Activated T-cell treated with anti-CD3 and anti-CD28 coated beads, Interleukin-2, amount 50 U/mL, for 4 hours (primary cell): ENCODE data around the gene DNASE1L3. TPM values are rescaled to one million over a fixed set of nuclear protein-coding genes. Genes with fewer than 3 reads are reported as not detected.
A peak's percentile ranks its signal among the peaks of the same experiment; 100 is the strongest.

ENCODE experiments used
- ATAC-seq, 2 donors: fragments of 200-7000 bp; cut with Tn5 transposase; one replicate each; pipeline ENCODE4 v1.10.0; 2021
- DNase-seq: peaks from one replicate; pipeline ENCODE4 v3.0.0-alpha.2; 2020
- H3K27me3 Mint-ChIP-seq: one replicate; pipeline ENCODE4 v1.8.0; 2021; ENCODE audit warnings: low read depth, mixed read lengths
- H3K36me3 Mint-ChIP-seq: one replicate; pipeline ENCODE4 v1.8.0; 2022; ENCODE audit warnings: mixed read lengths; ENCODE audit not compliant: insufficient read depth
- H3K4me1 Mint-ChIP-seq: one replicate; pipeline ENCODE4 v1.8.0; 2021; ENCODE audit warnings: low read depth, mixed read lengths
- H3K4me3 Mint-ChIP-seq: one replicate; pipeline ENCODE4 v1.8.0; 2021; ENCODE audit warnings: mild to moderate bottlenecking, moderate library complexity, mixed read lengths
- H3K9me3 Mint-ChIP-seq: one replicate; pipeline ENCODE4 v1.8.0; 2021; ENCODE audit warnings: mixed read lengths
- total RNA-seq, 3 donors: library from RNA; stranded (reverse); gene quantifications; one replicate each; pipeline ENCODE4 v1.2.1, GENCODE V29; 2021

DNASE1L3 gene
- total RNA-seq, 3 donors from 2014 or later, result not detected

- ATAC-seq, result no peak
- DNase-seq, result no peak
- Mint-ChIP-seq H3K36me3 (no peaks in the 10 kb centered on the region), H3K9me3 (no peaks in the 10 kb centered on the region), H3K4me3 (no peak overlapping the region), H3K27me3 (no peaks in the 10 kb centered on the region), H3K4me1 (peaks cover 1% of the 10 kb centered on the region)
Measured at GRCh38 chr3:58183891-58184290, 26.9 kb downstream of the DNASE1L3 start.

GRCh38 chr3:58183221-58183620 is 27.6 kb downstream of the DNASE1L3 start:
- Mint-ChIP-seq H3K9me3 (no peaks in the 10 kb centered on the region), H3K27me3 (no peaks in the 10 kb centered on the region), H3K4me3 (no peak overlapping the region), H3K4me1 (peaks cover 8% of the 10 kb centered on the region), H3K36me3 (no peaks in the 10 kb centered on the region)
- ATAC-seq, result no peak
- DNase-seq, result no peak

- Mint-ChIP-seq H3K9me3 (no peaks in the 10 kb centered on the region), H3K4me3 (no peak overlapping the region), H3K4me1 (peaks cover 11% of the 10 kb centered on the region), H3K36me3 (no peaks in the 10 kb centered on the region), H3K27me3 (no peaks in the 10 kb centered on the region)
- DNase-seq (no peak), ATAC-seq (no peak)
Measured at GRCh38 chr3:58180940-58181587, 29.7 kb downstream of the DNASE1L3 start.

- no peak for DNase-seq
- Mint-ChIP-seq H3K9me3 (no peaks in the 10 kb centered on the region), H3K4me1 (peaks cover 11% of the 10 kb centered on the region), H3K4me3 (no peak overlapping the region), H3K36me3 (no peaks in the 10 kb centered on the region), H3K27me3 (no peaks in the 10 kb centered on the region)
- no peak for ATAC-seq
Measured at GRCh38 chr3:58180099-58180880, 30.5 kb downstream of the DNASE1L3 start.

GRCh38 chr3:58179235-58180098 is 31.3 kb downstream of the DNASE1L3 start:
- Mint-ChIP-seq H3K4me3 (no peak overlapping the region), H3K9me3 (no peaks in the 10 kb centered on the region), H3K4me1 (peaks cover 11% of the 10 kb centered on the region), H3K27me3 (no peaks in the 10 kb centered on the region), H3K36me3 (no peaks in the 10 kb centered on the region)
- no peak for ATAC-seq
- DNase-seq, result no peak

GRCh38 chr3:58178528-58179234 is 32.1 kb downstream of the DNASE1L3 start:
- no peaks in the 10 kb centered on the region for H3K36me3 Mint-ChIP-seq
- H3K27me3 Mint-ChIP-seq, result no peaks in the 10 kb centered on the region
- peak overlapping the region; percentile 69 for H3K4me3 Mint-ChIP-seq
- no peaks in the 10 kb centered on the region for H3K9me3 Mint-ChIP-seq
- peaks cover 11% of the 10 kb centered on the region for H3K4me1 Mint-ChIP-seq
- DNase-seq (no peak), ATAC-seq (no peak)

GRCh38 chr3:58177747-58178527 is 32.8 kb downstream of the DNASE1L3 start:
- ATAC-seq (peak; percentile 92 to 94), DNase-seq (peak; percentile 91)
- H3K36me3 Mint-ChIP-seq, result no peaks in the 10 kb centered on the region
- H3K9me3 Mint-ChIP-seq, result no peaks in the 10 kb centered on the region
- no peaks in the 10 kb centered on the region for H3K27me3 Mint-ChIP-seq
- H3K4me3 Mint-ChIP-seq, result peak overlapping the region; percentile 69
- H3K4me1 Mint-ChIP-seq, result peaks cover 11% of the 10 kb centered on the region

- Mint-ChIP-seq H3K27me3 (no peaks in the 10 kb centered on the region), H3K36me3 (no peaks in the 10 kb centered on the region), H3K4me3 (peak overlapping the region; percentile 24), H3K9me3 (no peaks in the 10 kb centered on the region), H3K4me1 (peaks cover 11% of the 10 kb centered on the region)
- DNase-seq, result no peak
- ATAC-seq, result no peak
Measured at GRCh38 chr3:58176827-58177489, 33.8 kb downstream of the DNASE1L3 start.

- no peak overlapping the region for H3K4me3 Mint-ChIP-seq
- H3K9me3 Mint-ChIP-seq, result no peaks in the 10 kb centered on the region
- DNase-seq (no peak), ATAC-seq (no peak)
- no peaks in the 10 kb centered on the region for H3K27me3 Mint-ChIP-seq
- peaks cover 11% of the 10 kb centered on the region for H3K4me1 Mint-ChIP-seq
- H3K36me3 Mint-ChIP-seq, result peaks cover 2% of the 10 kb centered on the region
Measured at GRCh38 chr3:58176185-58176530, 34.6 kb downstream of the DNASE1L3 start.

GRCh38 chr3:58175437-58176184 is 35.2 kb downstream of the DNASE1L3 start:
- Mint-ChIP-seq H3K4me3 (no peak overlapping the region), H3K4me1 (peaks cover 11% of the 10 kb centered on the region), H3K36me3 (peaks cover 2% of the 10 kb centered on the region), H3K9me3 (no peaks in the 10 kb centered on the region), H3K27me3 (no peaks in the 10 kb centered on the region)
- DNase-seq (no peak), ATAC-seq (no peak)

GRCh38 chr3:58175187-58175436 is 35.7 kb downstream of the DNASE1L3 start:
- Mint-ChIP-seq H3K4me3 (no peak overlapping the region), H3K4me1 (peaks cover 11% of the 10 kb centered on the region), H3K27me3 (no peaks in the 10 kb centered on the region), H3K36me3 (peaks cover 2% of the 10 kb centered on the region), H3K9me3 (no peaks in the 10 kb centered on the region)
- ATAC-seq (no peak), DNase-seq (no peak)

- no peaks in the 10 kb centered on the region for H3K27me3 Mint-ChIP-seq
- ATAC-seq (no peak), DNase-seq (no peak)
- no peaks in the 10 kb centered on the region for H3K9me3 Mint-ChIP-seq
- H3K36me3 Mint-ChIP-seq, result peaks cover 5% of the 10 kb centered on the region
- H3K4me1 Mint-ChIP-seq, result peaks cover 9% of the 10 kb centered on the region
- no peak overlapping the region for H3K4me3 Mint-ChIP-seq
Measured at GRCh38 chr3:58173669-58174398, 36.9 kb downstream of the DNASE1L3 start.
